Measurements from ENCODE around the gene COL21A1. TPM values are rescaled to one million over a fixed set of nuclear protein-coding genes. Genes with fewer than 3 reads are reported as not detected.

The COL21A1 gene
- total and polyA plus RNA-seq, 2 donors (not counting 1 experiment from before 2014, with no cell fraction given): 6.9 to 28.2 TPM

DNA sequence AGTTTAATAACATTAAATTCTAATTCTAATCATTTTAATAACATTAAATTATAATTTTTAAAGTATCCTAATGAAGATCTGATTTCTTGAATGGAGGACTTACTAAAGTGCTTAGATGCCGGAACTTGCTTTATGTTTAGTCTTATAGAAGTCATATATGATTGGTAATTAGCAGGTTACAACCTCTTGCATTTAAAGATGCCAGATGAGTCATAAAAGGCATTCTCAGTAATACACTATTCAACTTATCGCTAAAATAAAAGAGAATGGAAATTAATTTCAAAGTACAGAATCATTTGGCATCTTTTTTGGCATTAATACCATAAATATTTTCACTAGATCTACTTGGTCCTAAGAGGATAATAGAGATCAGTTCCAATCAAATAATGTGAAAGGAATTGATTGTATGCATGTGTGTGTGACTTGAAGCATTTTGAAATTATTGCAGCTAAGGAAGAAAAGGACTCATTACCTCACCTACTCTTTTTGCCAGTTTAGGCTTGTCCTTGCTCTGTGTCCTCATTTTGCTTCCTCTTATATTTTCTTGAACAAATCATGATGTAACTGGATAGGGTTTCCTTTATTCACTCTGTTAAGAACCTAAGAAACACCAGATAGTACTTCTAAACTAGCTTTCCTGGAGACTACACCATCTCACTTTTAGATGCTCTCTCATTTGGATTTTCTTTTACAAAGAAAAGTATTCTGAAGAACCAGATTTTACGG, 2.7 kb downstream of the COL21A1 start:
- no peak overlapping the region for H3K4me3 ChIP-seq (replicated peaks in 1 of 4; ENCODE audit: control extremely low read depth in 1 of 4, insufficient read depth in 1 of 4, low read depth in 3 of 4, low read length in 4 of 4)
- no peak overlapping the region for H3K4me2 ChIP-seq (ENCODE audit: extremely low read depth, insufficient read depth, low read length)
- peaks cover 3% of the 10 kb centered on the region for H3K4me1 ChIP-seq (ENCODE audit: control insufficient read depth, extremely low read depth, insufficient read depth, low read length)
- no peak overlapping the region for H3K9ac ChIP-seq (ENCODE audit: insufficient read depth, low read length)
- TF ChIP-seq, protein P1, sequence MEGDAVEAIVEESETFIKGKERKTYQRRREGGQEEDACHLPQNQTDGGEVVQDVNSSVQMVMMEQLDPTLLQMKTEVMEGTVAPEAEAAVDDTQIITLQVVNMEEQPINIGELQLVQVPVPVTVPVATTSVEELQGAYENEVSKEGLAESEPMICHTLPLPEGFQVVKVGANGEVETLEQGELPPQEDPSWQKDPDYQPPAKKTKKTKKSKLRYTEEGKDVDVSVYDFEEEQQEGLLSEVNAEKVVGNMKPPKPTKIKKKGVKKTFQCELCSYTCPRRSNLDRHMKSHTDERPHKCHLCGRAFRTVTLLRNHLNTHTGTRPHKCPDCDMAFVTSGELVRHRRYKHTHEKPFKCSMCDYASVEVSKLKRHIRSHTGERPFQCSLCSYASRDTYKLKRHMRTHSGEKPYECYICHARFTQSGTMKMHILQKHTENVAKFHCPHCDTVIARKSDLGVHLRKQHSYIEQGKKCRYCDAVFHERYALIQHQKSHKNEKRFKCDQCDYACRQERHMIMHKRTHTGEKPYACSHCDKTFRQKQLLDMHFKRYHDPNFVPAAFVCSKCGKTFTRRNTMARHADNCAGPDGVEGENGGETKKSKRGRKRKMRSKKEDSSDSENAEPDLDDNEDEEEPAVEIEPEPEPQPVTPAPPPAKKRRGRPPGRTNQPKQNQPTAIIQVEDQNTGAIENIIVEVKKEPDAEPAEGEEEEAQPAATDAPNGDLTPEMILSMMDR (conservative IDR thresholded peaks at IDR 0.05 in 1 of 2, IDR thresholded peaks at IDR 0.05 in 1 of 2; ENCODE audit: low read depth in 1 of 2, low read length in 2 of 2): no peak
- TF ChIP-seq EZH2 (IDR thresholded peaks at IDR 0.05; ENCODE audit: low read length, missing control alignments): no peak
- DNase-seq (ENCODE audit: low read depth in 2 of 2): no peak
- no peak overlapping the region for H3K27ac ChIP-seq (ENCODE audit: insufficient read depth, low read length)
- H4K20me1 ChIP-seq (ENCODE audit: control insufficient read depth, extremely low read depth, insufficient read depth, low read length): no peaks in the 10 kb centered on the region
- H3K27me3 ChIP-seq (ENCODE audit: control insufficient read depth, insufficient read depth, low read length): peaks cover 4% of the 10 kb centered on the region
- no peak overlapping the region for H2AFZ ChIP-seq (ENCODE audit: low read length)
- H3K79me2 ChIP-seq (ENCODE audit: control insufficient read depth, insufficient read depth, low read length): no peaks in the 10 kb centered on the region
- H3K9me3 ChIP-seq (ENCODE audit: control insufficient read depth, insufficient read depth, low read depth, low read length): no peaks in the 10 kb centered on the region
- no peaks in the 10 kb centered on the region for H3K36me3 ChIP-seq (ENCODE audit: control insufficient read depth, insufficient read depth, low read length)

DNA sequence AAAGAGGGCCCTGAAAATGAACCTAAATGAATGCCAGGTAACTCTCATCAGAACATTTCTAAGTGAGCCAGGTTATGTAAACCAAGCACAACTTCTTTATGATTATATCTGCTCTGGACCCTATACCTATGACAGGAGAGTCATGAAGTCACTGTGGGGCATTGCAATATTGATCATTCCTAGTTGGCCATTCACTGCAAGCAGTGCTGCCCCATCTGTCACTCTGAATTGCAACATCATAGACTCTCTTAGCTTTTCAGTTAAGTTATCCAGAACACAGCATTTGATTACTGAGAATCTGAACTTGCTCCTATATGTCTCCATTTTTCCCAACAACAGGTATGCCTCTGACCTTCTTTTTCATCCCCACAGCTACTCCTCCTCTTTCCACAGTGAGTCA, 3.3 kb downstream of the COL21A1 start:
- TF ChIP-seq, protein P1 (conservative IDR thresholded peaks at IDR 0.05 in 1 of 2, IDR thresholded peaks at IDR 0.05 in 1 of 2; ENCODE audit: low read depth in 1 of 2, low read length in 2 of 2): no peak
- TF ChIP-seq EZH2 (IDR thresholded peaks at IDR 0.05; ENCODE audit: low read length, missing control alignments): no peak
- Histone ChIP-seq H3K9me3 (ENCODE audit: control insufficient read depth, insufficient read depth, low read depth, low read length) (no peaks in the 10 kb centered on the region), H3K4me1 (ENCODE audit: control insufficient read depth, extremely low read depth, insufficient read depth, low read length) (peaks cover 3% of the 10 kb centered on the region), H4K20me1 (ENCODE audit: control insufficient read depth, extremely low read depth, insufficient read depth, low read length) (no peaks in the 10 kb centered on the region), H3K4me2 (ENCODE audit: extremely low read depth, insufficient read depth, low read length) (no peak overlapping the region), H3K4me3 (replicated peaks in 1 of 4; ENCODE audit: control extremely low read depth in 1 of 4, insufficient read depth in 1 of 4, low read depth in 3 of 4, low read length in 4 of 4) (no peak overlapping the region), H3K9ac (ENCODE audit: insufficient read depth, low read length) (no peak overlapping the region), H3K36me3 (ENCODE audit: control insufficient read depth, insufficient read depth, low read length) (no peaks in the 10 kb centered on the region), H3K79me2 (ENCODE audit: control insufficient read depth, insufficient read depth, low read length) (no peaks in the 10 kb centered on the region), H2AFZ (ENCODE audit: low read length) (no peak overlapping the region), H3K27ac (ENCODE audit: insufficient read depth, low read length) (no peak overlapping the region), H3K27me3 (ENCODE audit: control insufficient read depth, insufficient read depth, low read length) (peaks cover 4% of the 10 kb centered on the region)
- no peak for DNase-seq (ENCODE audit: low read depth in 2 of 2)

DNA sequence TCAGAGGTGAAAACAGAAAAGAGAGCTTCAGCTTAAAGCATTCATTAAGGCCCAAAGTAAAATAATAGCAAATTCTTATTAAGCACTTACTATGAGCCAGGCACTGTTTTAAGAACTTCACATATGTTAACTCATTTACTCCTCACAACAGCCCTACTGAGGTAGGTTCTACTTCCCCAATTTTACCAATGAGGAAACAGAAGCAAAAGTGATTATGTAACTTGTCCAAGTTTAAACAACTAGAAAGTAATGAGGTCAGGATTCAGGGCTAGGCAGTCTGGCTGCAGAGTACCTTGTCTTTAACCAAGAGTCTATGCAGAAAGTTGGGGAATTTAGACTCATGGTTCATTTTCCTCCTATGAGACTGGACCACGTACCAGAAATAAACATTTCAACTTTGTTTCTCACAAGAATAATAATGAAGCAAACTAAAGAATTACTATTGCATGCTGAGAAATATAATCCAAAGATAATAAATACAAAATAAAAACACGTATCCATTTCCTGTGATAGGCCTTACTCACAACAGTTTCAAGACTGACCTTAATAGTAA, 3.8 kb downstream of the COL21A1 start:
- DNase-seq (ENCODE audit: low read depth in 2 of 2): no peak
- Histone ChIP-seq H3K4me2 (ENCODE audit: extremely low read depth, insufficient read depth, low read length) (no peak overlapping the region), H4K20me1 (ENCODE audit: control insufficient read depth, extremely low read depth, insufficient read depth, low read length) (no peaks in the 10 kb centered on the region), H3K36me3 (ENCODE audit: control insufficient read depth, insufficient read depth, low read length) (no peaks in the 10 kb centered on the region), H3K27ac (ENCODE audit: insufficient read depth, low read length) (no peak overlapping the region), H2AFZ (ENCODE audit: low read length) (no peak overlapping the region), H3K9ac (ENCODE audit: insufficient read depth, low read length) (no peak overlapping the region), H3K4me3 (replicated peaks in 1 of 4; ENCODE audit: control extremely low read depth in 1 of 4, insufficient read depth in 1 of 4, low read depth in 3 of 4, low read length in 4 of 4) (no peak overlapping the region), H3K27me3 (ENCODE audit: control insufficient read depth, insufficient read depth, low read length) (peaks cover 4% of the 10 kb centered on the region), H3K79me2 (ENCODE audit: control insufficient read depth, insufficient read depth, low read length) (no peaks in the 10 kb centered on the region), H3K9me3 (ENCODE audit: control insufficient read depth, insufficient read depth, low read depth, low read length) (no peaks in the 10 kb centered on the region), H3K4me1 (ENCODE audit: control insufficient read depth, extremely low read depth, insufficient read depth, low read length) (peaks cover 3% of the 10 kb centered on the region)
- no peak for TF ChIP-seq EZH2 (IDR thresholded peaks at IDR 0.05; ENCODE audit: low read length, missing control alignments)
- TF ChIP-seq, protein P1 (conservative IDR thresholded peaks at IDR 0.05 in 1 of 2, IDR thresholded peaks at IDR 0.05 in 1 of 2; ENCODE audit: low read depth in 1 of 2, low read length in 2 of 2): no peak

Data from fibroblast of lung (primary cell).